ENCODE results near the gene AIF1L.

GRCh38 chr9:131122158-131122557 is 25.8 kb downstream of the AIF1L start:
- TF ChIP-seq TMF1 (CRISPR knock-in tag; IDR thresholded peaks at IDR 0.05; ENCODE audit: low read depth) (no peak), ELF4 (CRISPR knock-in tag; IDR thresholded peaks at IDR 0.05; ENCODE audit: borderline replicate concordance) (no peak), ZBTB1 (CRISPR knock-in tag; IDR thresholded peaks at IDR 0.05; ENCODE audit: borderline replicate concordance) (no peak), NFE2 (CRISPR knock-in tag; IDR thresholded peaks at IDR 0.05) (no peak), CTCF (CRISPR knock-in tag; IDR thresholded peaks at IDR 0.05) (no peak), HNRNPK (IDR thresholded peaks at IDR 0.05; ENCODE audit: low read depth, low read length, poor library complexity, severe bottlenecking) (peak; percentile 17)
